Astrocyte of the cerebellum (primary cell): Measurements from ENCODE around the gene CD109.

Experiments used
- DNase-seq: peaks from one replicate; pipeline ENCODE4 v3.0.0-alpha.2; 2011; ENCODE audit warnings: low read depth
- H3K4me3 ChIP-seq: 2 replicates; pipeline ENCODE4 v1.5.1; 2011; ENCODE audit warnings: mild to moderate bottlenecking, low read depth, low read length, moderate library complexity
- CTCF ChIP-seq: IDR thresholded peaks from 2 replicates; pipeline ENCODE4 v1.5.1; 2012; ENCODE audit warnings: low read length, low read depth, moderate library complexity, mild to moderate bottlenecking; ENCODE audit errors: missing control alignments
- in situ Hi-C: cut with HindIII; loops from 2 replicates; pipeline ENCODE4 v1.10.0; 2017; ENCODE audit warnings: low sequenced_read_pairs

Gene CD109

GRCh38 chr6:73738367-73739028 lies 42.5 kb downstream of the CD109 start:
- in situ Hi-C loops, result no loop called here
- H3K4me3 ChIP-seq, result no peak overlapping the region
- TF ChIP-seq CTCF, result no peak
- no peak for DNase-seq

- TF ChIP-seq CTCF, result peak; percentile 59
- DNase-seq, result peak; percentile 70
- in situ Hi-C loops, result no loop called here
- no peak overlapping the region for H3K4me3 ChIP-seq
These were observed 43.1 kb downstream of the CD109 start for GRCh38 chr6:73739096-73739495.

- in situ Hi-C loops, result no loop called here
- DNase-seq, result no peak
- no peak overlapping the region for H3K4me3 ChIP-seq
- TF ChIP-seq CTCF, result no peak
These were observed 46.4 kb downstream of the CD109 start for GRCh38 chr6:73742433-73742832.

- DNase-seq, result no peak
- in situ Hi-C loops, result no loop called here
- H3K4me3 ChIP-seq, result no peak overlapping the region
- TF ChIP-seq CTCF, result no peak
These were observed 47.1 kb downstream of the CD109 start for GRCh38 chr6:73743081-73743480.

- TF ChIP-seq CTCF, result no peak
- in situ Hi-C loops, result no loop called here
- DNase-seq, result no peak
- H3K4me3 ChIP-seq, result no peak overlapping the region
These were observed 47.6 kb downstream of the CD109 start for GRCh38 chr6:73743556-73743955.

- in situ Hi-C loops, result no loop called here
- TF ChIP-seq CTCF, result no peak
- DNase-seq, result peak; percentile 13
- H3K4me3 ChIP-seq, result no peak overlapping the region
These were observed 50.8 kb downstream of the CD109 start for GRCh38 chr6:73746787-73747186.
